IMR-90 (cell line): ENCODE results near the gene MYRFL. TPM values are rescaled to one million over a fixed set of nuclear protein-coding genes. Genes with fewer than 3 reads are reported as not detected.
A peak's percentile ranks its signal among the peaks of the same experiment; 100 is the strongest.

Experiments used
- ATAC-seq: fragments of 200-7000 bp; cut with Tn5 transposase; 2 replicates; pipeline ENCODE4 v1.9.1; 2020; ENCODE audit warnings: low read depth, mild to moderate bottlenecking, moderate library complexity
- BruUV-seq: library from RNA; stranded (reverse); fragments of 400-500 nt; replicated peaks from 2 replicates; lab custom pipeline; 2021; lab: Mats Ljungman, UMichigan
- CTCF ChIA-PET: fragments of 300-600 bp; formaldehyde crosslinking; extraction: SDS; loops from one replicate; lab custom pipeline; 2021; ENCODE audit warnings: antibody characterized with exemption; lab: Yijun Ruan, JAX
- POLR2A ChIA-PET: fragments of 300-600 bp; sonication (Branson Sonifier 250); formaldehyde crosslinking; loops from one replicate; lab custom pipeline; 2022; ENCODE audit warnings: antibody characterized with exemption; ENCODE audit not compliant: unreplicated experiment; lab: Charles Lee
- DNase-seq: peaks from one replicate; pipeline ENCODE4 v3.0.0; 2013
- H2AFZ ChIP-seq: replicated peaks from 2 replicates; pipeline ENCODE3; 2013; ENCODE audit warnings: low read length, mild to moderate bottlenecking; ENCODE audit not compliant: poor library complexity
- H2AK5ac ChIP-seq: 2 replicates; pipeline ENCODE4 v1.6.1; 2013; ENCODE audit warnings: low read depth, low read length, inconsistent platforms
- H2AK9ac ChIP-seq: replicated peaks from 2 replicates; pipeline ENCODE3; 2013; ENCODE audit warnings: mild to moderate bottlenecking, low read depth, low read length, moderate library complexity; ENCODE audit not compliant: poor library complexity
- H2BK120ac ChIP-seq: 2 replicates; pipeline ENCODE4 v1.6.1; 2013; ENCODE audit warnings: low read depth, low read length, inconsistent platforms
- H2BK15ac ChIP-seq: 3 replicates; pipeline ENCODE4 v1.6.1; 2013; ENCODE audit warnings: low read depth, low read length, inconsistent platforms
- H2BK20ac ChIP-seq: 2 replicates; pipeline ENCODE4 v1.6.1; 2013; ENCODE audit warnings: low read depth, mild to moderate bottlenecking, inconsistent platforms, low read length, moderate library complexity
- H2BK5ac ChIP-seq: 2 replicates; pipeline ENCODE4 v1.6.1; 2013; ENCODE audit warnings: mild to moderate bottlenecking, low read depth, low read length, inconsistent platforms; ENCODE audit not compliant: poor library complexity, severe bottlenecking
- H3K14ac ChIP-seq: replicated peaks from 2 replicates; pipeline ENCODE4 v1.6.1; 2013; ENCODE audit warnings: low read depth, low read length, inconsistent platforms
- H3K18ac ChIP-seq: 2 replicates; pipeline ENCODE4 v1.6.1; 2013; ENCODE audit warnings: low read depth, low read length, control low read depth
- H3K23ac ChIP-seq: 2 replicates; pipeline ENCODE4 v1.6.1; 2013; ENCODE audit warnings: low read depth, low read length, inconsistent platforms
- H3K27ac ChIP-seq: 2 replicates; pipeline ENCODE4 v1.5.1; 2013; ENCODE audit warnings: mild to moderate bottlenecking, control low read depth, low read length; ENCODE audit not compliant: insufficient read depth
- H3K27me3 ChIP-seq: 2 replicates; pipeline ENCODE4 v1.6.1; 2013; ENCODE audit warnings: low read length; ENCODE audit not compliant: control insufficient read depth, insufficient read depth
- H3K36me3 ChIP-seq: 2 replicates; pipeline ENCODE4 v1.6.1; 2013; ENCODE audit warnings: low read length, mixed read lengths; ENCODE audit not compliant: control insufficient read depth, insufficient read depth
- H3K4ac ChIP-seq: 2 replicates; pipeline ENCODE4 v1.6.1; 2013; ENCODE audit warnings: low read depth, low read length, inconsistent platforms
- H3K4me1 ChIP-seq: 2 replicates; pipeline ENCODE4 v1.6.1; 2013; ENCODE audit warnings: low read length, mixed read lengths; ENCODE audit not compliant: control insufficient read depth, insufficient read depth
- H3K4me2 ChIP-seq: 2 replicates; pipeline ENCODE4 v1.6.1; 2013; ENCODE audit warnings: low read depth, mild to moderate bottlenecking, control low read depth, low read length, moderate library complexity
- H3K4me3 ChIP-seq: 2 replicates; pipeline ENCODE4 v1.5.1; 2013; ENCODE audit warnings: low read depth, mild to moderate bottlenecking, control low read depth, low read length, moderate library complexity; ENCODE audit not compliant: insufficient read depth
- H3K56ac ChIP-seq: 2 replicates; pipeline ENCODE4 v1.6.1; 2013; ENCODE audit warnings: low read length, inconsistent platforms; ENCODE audit not compliant: insufficient read depth; ENCODE audit errors: extremely low read depth
- H3K79me1 ChIP-seq, 2 experiments: 2 replicates each; pipeline ENCODE4 v1.6.1; 2013; ENCODE audit warnings: low read length in 2 of 2, inconsistent platforms in 1 of 2, low read depth in 1 of 2
- H3K9ac ChIP-seq: 2 replicates; pipeline ENCODE4 v1.6.1; 2013; ENCODE audit warnings: low read depth, low read length, control low read depth
- H3K9me1 ChIP-seq: 2 replicates; pipeline ENCODE4 v1.6.1; 2013; ENCODE audit warnings: low read length, inconsistent platforms; ENCODE audit not compliant: insufficient read depth
- H3K9me3 ChIP-seq: 2 replicates; pipeline ENCODE4 v1.6.1; 2013; ENCODE audit warnings: low read length; ENCODE audit not compliant: control insufficient read depth, insufficient read depth
- H4K20me1 ChIP-seq: 2 replicates; pipeline ENCODE4 v1.6.1; 2013; ENCODE audit warnings: low read length, inconsistent platforms; ENCODE audit not compliant: insufficient read depth
- H4K5ac ChIP-seq: 2 replicates; pipeline ENCODE4 v1.6.1; 2013; ENCODE audit warnings: mild to moderate bottlenecking, low read depth, low read length, control low read depth
- H4K8ac ChIP-seq, 2 experiments: 2 replicates each; pipeline ENCODE4 v1.6.1; 2013; ENCODE audit warnings: low read depth in 2 of 2, low read length in 2 of 2, control low read depth in 1 of 2, inconsistent platforms in 1 of 2
- H4K91ac ChIP-seq: 2 replicates; pipeline ENCODE4 v1.6.1; 2013; ENCODE audit warnings: low read depth, low read length, inconsistent platforms; ENCODE audit not compliant: insufficient read depth
- FOS ChIP-seq: fragments of 150-350 bp; IDR thresholded peaks from 2 replicates; pipeline ENCODE4 v1.6.1; 2016; ENCODE audit warnings: low read depth, low read length
- POLR2A ChIP-seq: IDR thresholded peaks from 2 replicates; pipeline ENCODE4 v1.6.1; 2012; ENCODE audit warnings: mild to moderate bottlenecking, low read depth, low read length
- WGBS, 2 experiments: methylation state at CpG; one replicate each; pipeline versions ENCODE4 v1.1.5 to v1.1.7; 2013; ENCODE audit warnings: missing lambda C conversion rate in 2 of 2; ENCODE audit not compliant: insufficient read length in 1 of 2; ENCODE audit errors: extremely low coverage in 2 of 2; 5-methylcytosine and 5-hydroxymethylcytosine counted together
- dilution Hi-C: fragments of 300-500 bp; cut with HindIII; formaldehyde crosslinking; loops from one replicate; pipeline ENCODE4 v1.14.3; 2018; ENCODE audit warnings: low sequenced_read_pairs; ENCODE audit not compliant: unreplicated experiment
- in situ Hi-C: fragments of 300-500 bp; cut with MboI; formaldehyde crosslinking; loops from 3 replicates; pipeline ENCODE4 v1.14.3; 2019; ENCODE audit warnings: low sequenced_read_pairs, inconsistent platforms, mixed read lengths
- intact Hi-C: fragments of 100-400 bp; cut with micrococcal nuclease; formaldehyde crosslinking; loops from 2 replicates; pipeline ENCODE4 v1.10.0; 2022
- polyA plus RNA-seq, 3 experiments: library from polyadenylated mRNA; depleted of rRNA; stranded (reverse); fragments of >200 nt; gene quantifications; 2 replicates each; pipeline ENCODE4 v1.2.3, GENCODE V29; 2012; ENCODE audit warnings: low replicate concordance in 1 of 3
- total RNA-seq: library from RNA; depleted of rRNA; stranded (reverse); fragments of >200 nt; gene quantifications from 2 replicates; pipeline ENCODE4 v1.2.3, GENCODE V29; 2012

The MYRFL gene
- total and polyA plus RNA-seq, 2 of the 4 experiments (the other 2 are of a cell fraction), result not detected

- intact Hi-C loops, result no loop called here
- ChIA-PET POLR2A (interaction anchor here (0.7 kb wide), 1 partner anchor 411 kb away, joined by 4 read pairs; no protein-coding TSS in a partner anchor), CTCF (interaction anchor here (1.1 kb wide), 1 partner anchor 8 kb away, joined by 3 read pairs; no protein-coding TSS in a partner anchor)
- peak; percentile 56 for ATAC-seq
- H3K18ac ChIP-seq, result no peak overlapping the region
- 0 out of 2 replicates have a peak overlapping the region, but pooled peaks have one; percentile 18 for H3K14ac ChIP-seq
- no peak overlapping the region for H2BK15ac ChIP-seq
- H3K4me1 ChIP-seq, result peaks cover 3% of the 10 kb centered on the region; the same call in 1 of the 2 replicates
- no peak overlapping the region for H3K27ac ChIP-seq
- no peak overlapping the region for H3K4me3 ChIP-seq
- H3K23ac ChIP-seq, result no peak overlapping the region
- no peak overlapping the region for H3K4ac ChIP-seq
- H2AK9ac ChIP-seq, result no peak overlapping the region
- H3K36me3 ChIP-seq, result no peaks in the 10 kb centered on the region
- peak overlapping the region; percentile 74 for H2AFZ ChIP-seq
- WGBS, 2 experiments, result no CpG with 5 or more reads among the region's 8 CpGs
- no TSS peak for BruUV-seq
- TF ChIP-seq FOS (peak; percentile 29; the same call in 1 of the 2 replicates), POLR2A (no peak)
- H3K9ac ChIP-seq, result no peak overlapping the region
- no peak overlapping the region for H2BK20ac ChIP-seq
- peak; percentile 68 for DNase-seq
- H2BK120ac ChIP-seq, result no peak overlapping the region
- H2AK5ac ChIP-seq, result no peak overlapping the region
- no peaks in the 10 kb centered on the region for H3K79me1 ChIP-seq
- no peak overlapping the region for H4K91ac ChIP-seq
- no peak overlapping the region for H3K56ac ChIP-seq
- in situ Hi-C loops, result no loop called here
- no peak overlapping the region for H4K8ac ChIP-seq
- no peak overlapping the region for H2BK5ac ChIP-seq
- no peaks in the 10 kb centered on the region for H3K9me3 ChIP-seq
- H3K27me3 ChIP-seq, result no peaks in the 10 kb centered on the region
- H4K5ac ChIP-seq, result no peak overlapping the region
- no peaks in the 10 kb centered on the region for H4K20me1 ChIP-seq
- dilution Hi-C loops, result no loop called here
- no peaks in the 10 kb centered on the region for H3K9me1 ChIP-seq
- peak overlapping the region; percentile 26; the same call in 1 of the 2 replicates for H3K4me2 ChIP-seq
Observed at GRCh38 chr12:69821456-69822159, 3.4 kb upstream of the MYRFL start.
